Measurements from ENCODE around the gene EN2. TPM values are rescaled to one million over a fixed set of nuclear protein-coding genes. Genes with fewer than 3 reads are reported as not detected.

EN2 gene
- total RNA-seq, 1 experiment from 2014 or later: not detected

DNA sequence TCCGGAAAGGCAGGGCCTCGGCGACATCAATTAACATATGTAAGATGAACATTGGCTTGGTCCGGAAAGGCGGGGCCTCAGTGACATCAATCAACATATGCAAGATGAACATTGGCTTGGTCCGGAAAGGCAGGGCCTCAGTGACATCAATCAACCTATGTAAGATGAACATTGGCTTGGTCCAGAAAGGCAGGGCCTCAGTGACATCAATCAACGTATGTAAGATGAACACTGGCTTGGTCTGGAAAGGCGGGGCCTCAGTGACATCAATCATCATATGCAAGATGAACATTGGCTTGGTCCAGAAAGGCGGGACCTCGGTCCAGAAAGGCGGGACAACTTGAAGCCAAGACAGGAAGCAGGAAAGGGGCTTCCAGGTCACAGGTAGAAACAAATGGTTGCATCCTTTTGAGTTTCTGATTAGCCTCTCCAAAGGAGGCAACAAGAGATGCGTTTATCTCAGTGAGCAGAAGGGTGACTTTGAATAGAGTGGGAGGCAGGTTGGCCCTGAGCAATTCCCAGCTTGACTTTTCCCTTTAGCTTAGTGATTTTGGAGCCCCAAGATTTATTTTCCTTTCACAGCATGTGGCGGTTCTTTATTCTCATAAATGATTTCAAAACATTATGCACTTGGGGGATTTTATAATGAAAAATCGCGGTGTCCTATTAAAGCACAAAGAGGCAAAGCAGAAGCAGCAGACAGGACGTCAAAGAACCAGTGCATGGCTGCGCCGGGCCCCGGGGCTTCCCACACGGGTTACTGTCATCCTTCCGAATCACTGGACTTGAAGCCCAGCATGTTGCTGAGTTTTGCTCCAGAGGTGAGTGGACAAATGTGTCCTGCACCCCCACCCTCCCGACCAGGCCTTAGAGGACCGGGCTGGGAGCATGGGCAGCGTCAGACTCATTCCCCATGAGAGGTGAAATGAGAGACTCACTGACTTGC is 43.1 kb upstream of the EN2 start:
- Histone ChIP-seq H3K4me3 (no peak overlapping the region), H4K20me1 (ENCODE audit: insufficient read depth) (no peaks in the 10 kb centered on the region), H3K4me1 (replicated peaks; ENCODE audit: insufficient read depth) (no peaks in the 10 kb centered on the region), H3K4me2 (no peak overlapping the region), H2AFZ (no peak overlapping the region), H3K9me2 (ENCODE audit: insufficient read depth) (no peaks in the 10 kb centered on the region), H3K9me3 (ENCODE audit: insufficient read depth, low read depth) (no peaks in the 10 kb centered on the region), H3K36me3 (ENCODE audit: low read depth) (no peaks in the 10 kb centered on the region), H3K79me2 (ENCODE audit: low read depth) (no peaks in the 10 kb centered on the region), H3K27ac (no peak overlapping the region), H3K27me3 (ENCODE audit: insufficient read depth, low read depth) (peaks cover 100% of the 10 kb centered on the region), H3F3A (ENCODE audit: insufficient read depth, low read depth) (no peaks in the 10 kb centered on the region)
- intact Hi-C loops (cut with micrococcal nuclease; ENCODE audit: unreplicated experiment): no loop called here
- BruUV-seq (replicated peaks): no TSS peak
- ChIA-PET POLR2A (ENCODE audit: unreplicated experiment) (no interaction called here), CTCF (no interaction called here)
- TF ChIP-seq, protein P1, sequence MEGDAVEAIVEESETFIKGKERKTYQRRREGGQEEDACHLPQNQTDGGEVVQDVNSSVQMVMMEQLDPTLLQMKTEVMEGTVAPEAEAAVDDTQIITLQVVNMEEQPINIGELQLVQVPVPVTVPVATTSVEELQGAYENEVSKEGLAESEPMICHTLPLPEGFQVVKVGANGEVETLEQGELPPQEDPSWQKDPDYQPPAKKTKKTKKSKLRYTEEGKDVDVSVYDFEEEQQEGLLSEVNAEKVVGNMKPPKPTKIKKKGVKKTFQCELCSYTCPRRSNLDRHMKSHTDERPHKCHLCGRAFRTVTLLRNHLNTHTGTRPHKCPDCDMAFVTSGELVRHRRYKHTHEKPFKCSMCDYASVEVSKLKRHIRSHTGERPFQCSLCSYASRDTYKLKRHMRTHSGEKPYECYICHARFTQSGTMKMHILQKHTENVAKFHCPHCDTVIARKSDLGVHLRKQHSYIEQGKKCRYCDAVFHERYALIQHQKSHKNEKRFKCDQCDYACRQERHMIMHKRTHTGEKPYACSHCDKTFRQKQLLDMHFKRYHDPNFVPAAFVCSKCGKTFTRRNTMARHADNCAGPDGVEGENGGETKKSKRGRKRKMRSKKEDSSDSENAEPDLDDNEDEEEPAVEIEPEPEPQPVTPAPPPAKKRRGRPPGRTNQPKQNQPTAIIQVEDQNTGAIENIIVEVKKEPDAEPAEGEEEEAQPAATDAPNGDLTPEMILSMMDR (conservative IDR thresholded peaks at IDR 0.05): no peak
- no peak for TF ChIP-seq EZH2 (IDR thresholded peaks at IDR 0.05; ENCODE audit: low read depth)
- DNase-seq: no peak

DNA sequence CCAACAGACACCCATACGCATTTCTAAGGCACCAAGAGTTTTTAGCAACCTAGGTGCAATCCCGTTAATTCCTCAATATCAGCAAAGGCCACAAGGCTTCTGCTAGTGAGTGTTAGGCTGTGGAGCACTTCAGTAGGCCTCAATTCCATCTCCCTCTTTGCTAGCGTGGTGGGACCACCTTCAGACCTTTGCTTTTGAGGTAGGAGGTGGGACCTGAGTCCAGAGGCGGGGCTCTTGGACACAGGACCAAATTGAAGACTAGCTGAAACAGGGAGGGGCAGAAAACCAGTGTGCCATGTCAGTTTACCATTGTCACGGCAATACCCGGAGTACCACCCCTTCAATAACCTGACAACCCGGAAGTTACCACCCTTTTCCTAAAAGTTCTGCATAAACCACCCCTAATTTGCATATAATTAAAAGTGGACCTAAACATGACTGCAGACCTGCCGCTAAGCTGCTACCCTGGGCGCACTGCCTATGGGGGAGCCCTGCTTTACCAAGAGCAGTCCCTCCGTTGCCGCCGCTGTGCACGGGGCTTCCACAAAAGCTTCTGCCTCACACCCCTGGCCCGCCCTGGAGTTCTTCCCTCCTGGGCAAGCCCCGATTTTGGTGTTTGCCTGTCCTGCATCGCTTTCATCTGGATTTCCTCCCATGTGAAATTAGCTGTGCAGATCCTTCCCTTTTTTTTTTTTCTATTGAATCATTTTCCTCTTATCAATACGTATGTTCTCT is 41.1 kb upstream of the EN2 start:
- Histone ChIP-seq H3K79me2 (ENCODE audit: low read depth) (no peaks in the 10 kb centered on the region), H3K9me2 (ENCODE audit: insufficient read depth) (no peaks in the 10 kb centered on the region), H4K20me1 (ENCODE audit: insufficient read depth) (no peaks in the 10 kb centered on the region), H3K27ac (no peak overlapping the region), H3K9me3 (ENCODE audit: insufficient read depth, low read depth) (no peaks in the 10 kb centered on the region), H3K4me3 (no peak overlapping the region), H3K4me1 (replicated peaks; ENCODE audit: insufficient read depth) (no peaks in the 10 kb centered on the region), H3K36me3 (ENCODE audit: low read depth) (no peaks in the 10 kb centered on the region), H2AFZ (no peak overlapping the region), H3K27me3 (ENCODE audit: insufficient read depth, low read depth) (peaks cover 100% of the 10 kb centered on the region), H3K4me2 (no peak overlapping the region), H3F3A (ENCODE audit: insufficient read depth, low read depth) (no peaks in the 10 kb centered on the region)
- TF ChIP-seq, protein P1 (conservative IDR thresholded peaks at IDR 0.05): no peak
- peak; percentile 85; the same call in 1 of the 2 replicates for TF ChIP-seq EZH2 (IDR thresholded peaks at IDR 0.05; ENCODE audit: low read depth)
- no peak for DNase-seq
- no TSS peak for BruUV-seq (replicated peaks)
- ChIA-PET CTCF (no interaction called here), POLR2A (ENCODE audit: unreplicated experiment) (no interaction called here)
- intact Hi-C loops (cut with micrococcal nuclease; ENCODE audit: unreplicated experiment): no loop called here

DNA sequence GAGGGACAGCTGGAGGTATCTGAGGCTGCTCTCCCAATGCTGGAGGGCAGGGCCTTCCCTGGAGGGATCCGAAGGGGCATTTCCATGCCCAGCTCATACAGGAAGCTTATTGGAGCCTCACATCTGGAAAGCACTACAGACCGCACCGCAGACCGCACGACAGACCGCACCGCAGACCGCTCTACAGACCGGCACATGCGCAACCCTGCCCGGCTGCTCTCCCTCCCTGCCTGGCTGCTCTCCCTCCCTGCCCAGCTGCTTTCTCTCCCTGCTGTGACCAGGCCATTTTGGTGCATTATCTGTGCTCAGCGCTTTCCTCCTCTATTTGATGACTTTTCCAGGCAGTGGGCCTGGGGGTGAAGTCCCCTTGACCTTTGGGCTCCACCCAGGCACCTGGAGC is 39.6 kb upstream of the EN2 start:
- Histone ChIP-seq H3K9me3 (ENCODE audit: insufficient read depth, low read depth) (no peaks in the 10 kb centered on the region), H3K79me2 (ENCODE audit: low read depth) (no peaks in the 10 kb centered on the region), H3K27me3 (ENCODE audit: insufficient read depth, low read depth) (peaks cover 100% of the 10 kb centered on the region), H3K4me1 (replicated peaks; ENCODE audit: insufficient read depth) (no peaks in the 10 kb centered on the region), H3K9me2 (ENCODE audit: insufficient read depth) (no peaks in the 10 kb centered on the region), H3K4me3 (no peak overlapping the region), H4K20me1 (ENCODE audit: insufficient read depth) (no peaks in the 10 kb centered on the region), H2AFZ (no peak overlapping the region), H3F3A (ENCODE audit: insufficient read depth, low read depth) (no peaks in the 10 kb centered on the region), H3K4me2 (no peak overlapping the region), H3K36me3 (ENCODE audit: low read depth) (no peaks in the 10 kb centered on the region), H3K27ac (no peak overlapping the region)
- CTCF ChIA-PET: no interaction called here
- intact Hi-C loops (cut with micrococcal nuclease; ENCODE audit: unreplicated experiment): no loop called here
- TF ChIP-seq, protein P1 (conservative IDR thresholded peaks at IDR 0.05): no peak
- TF ChIP-seq EZH2 (IDR thresholded peaks at IDR 0.05; ENCODE audit: low read depth): no peak
- BruUV-seq (replicated peaks): no TSS peak
- POLR2A ChIA-PET (ENCODE audit: unreplicated experiment): no interaction called here
- no peak for DNase-seq
